Measurements from ENCODE around the gene MTSS2.

Gene MTSS2

GRCh38 chr16:70688246-70688742 lies 2.4 kb upstream of the MTSS2 start:
- no peak for TF ChIP-seq EZH2phosphoT487 (IDR thresholded peaks at IDR 0.05; ENCODE audit: low read depth)
- TF ChIP-seq CTCF (IDR thresholded peaks at IDR 0.05; ENCODE audit: low read depth, low read length) = no peak
- H3K27me3 ChIP-seq (ENCODE audit: low read depth, low read length) = no peaks in the 10 kb centered on the region
- H3K9me3 ChIP-seq (ENCODE audit: insufficient read depth, low read length) = no peaks in the 10 kb centered on the region
- H3K4me1 ChIP-seq (ENCODE audit: low read length) = no peaks in the 10 kb centered on the region
- no peak overlapping the region for H3K4me3 ChIP-seq (ENCODE audit: low read length)
- no peaks in the 10 kb centered on the region for H3K36me3 ChIP-seq (replicated peaks; ENCODE audit: low read depth, low read length)
- H2AFZ ChIP-seq (ENCODE audit: low read depth, low read length) = no peak overlapping the region
- H3K9ac ChIP-seq (ENCODE audit: low read length) = no peak overlapping the region
- H4K20me1 ChIP-seq (ENCODE audit: insufficient read depth, low read length) = no peaks in the 10 kb centered on the region
- H3K27ac ChIP-seq (ENCODE audit: low read length) = no peak overlapping the region
- H3K79me2 ChIP-seq (ENCODE audit: low read length) = no peaks in the 10 kb centered on the region
- no peak overlapping the region for H3K4me2 ChIP-seq (ENCODE audit: low read length)

GRCh38 chr16:70687671-70688245 lies 1.9 kb upstream of the MTSS2 start:
- Histone ChIP-seq H3K9me3 (ENCODE audit: insufficient read depth, low read length) (no peaks in the 10 kb centered on the region), H3K9ac (ENCODE audit: low read length) (no peak overlapping the region), H3K27ac (ENCODE audit: low read length) (no peak overlapping the region)

GRCh38 chr16:70687102-70687511 lies 1.3 kb upstream of the MTSS2 start:
- Histone ChIP-seq H3K9ac (ENCODE audit: low read length) (no peak overlapping the region), H3K36me3 (replicated peaks; ENCODE audit: low read depth, low read length) (no peaks in the 10 kb centered on the region), H3K27me3 (ENCODE audit: low read depth, low read length) (no peaks in the 10 kb centered on the region), H3K4me1 (ENCODE audit: low read length) (no peaks in the 10 kb centered on the region), H3K4me2 (ENCODE audit: low read length) (no peak overlapping the region), H3K9me3 (ENCODE audit: insufficient read depth, low read length) (no peaks in the 10 kb centered on the region), H4K20me1 (ENCODE audit: insufficient read depth, low read length) (no peaks in the 10 kb centered on the region), H3K79me2 (ENCODE audit: low read length) (no peaks in the 10 kb centered on the region), H3K27ac (ENCODE audit: low read length) (no peak overlapping the region), H2AFZ (ENCODE audit: low read depth, low read length) (no peak overlapping the region), H3K4me3 (ENCODE audit: low read length) (no peak overlapping the region)
- TF ChIP-seq CTCF (IDR thresholded peaks at IDR 0.05; ENCODE audit: low read depth, low read length) (no peak), EZH2phosphoT487 (IDR thresholded peaks at IDR 0.05; ENCODE audit: low read depth) (no peak)

More at GRCh38 chr16:70687671-70688245, 1.9 kb upstream of the MTSS2 start:
- H2AFZ ChIP-seq (ENCODE audit: low read depth, low read length) = no peak overlapping the region
- no peak overlapping the region for H3K4me3 ChIP-seq (ENCODE audit: low read length)
- no peaks in the 10 kb centered on the region for H3K36me3 ChIP-seq (replicated peaks; ENCODE audit: low read depth, low read length)
- TF ChIP-seq EZH2phosphoT487 (IDR thresholded peaks at IDR 0.05; ENCODE audit: low read depth) (no peak), CTCF (IDR thresholded peaks at IDR 0.05; ENCODE audit: low read depth, low read length) (no peak)
- H4K20me1 ChIP-seq (ENCODE audit: insufficient read depth, low read length) = no peaks in the 10 kb centered on the region
- no peaks in the 10 kb centered on the region for H3K27me3 ChIP-seq (ENCODE audit: low read depth, low read length)
- no peaks in the 10 kb centered on the region for H3K4me1 ChIP-seq (ENCODE audit: low read length)
- H3K79me2 ChIP-seq (ENCODE audit: low read length) = no peaks in the 10 kb centered on the region
- H3K4me2 ChIP-seq (ENCODE audit: low read length) = no peak overlapping the region

- Histone ChIP-seq H2AFZ (ENCODE audit: low read depth, low read length) (no peak overlapping the region), H3K79me2 (ENCODE audit: low read length) (no peaks in the 10 kb centered on the region), H3K36me3 (replicated peaks; ENCODE audit: low read depth, low read length) (no peaks in the 10 kb centered on the region), H3K9me3 (ENCODE audit: insufficient read depth, low read length) (no peaks in the 10 kb centered on the region), H3K4me3 (ENCODE audit: low read length) (no peak overlapping the region), H3K27me3 (ENCODE audit: low read depth, low read length) (no peaks in the 10 kb centered on the region), H4K20me1 (ENCODE audit: insufficient read depth, low read length) (no peaks in the 10 kb centered on the region), H3K4me1 (ENCODE audit: low read length) (no peaks in the 10 kb centered on the region), H3K27ac (ENCODE audit: low read length) (no peak overlapping the region), H3K4me2 (ENCODE audit: low read length) (no peak overlapping the region), H3K9ac (ENCODE audit: low read length) (no peak overlapping the region)
- TF ChIP-seq EZH2phosphoT487 (IDR thresholded peaks at IDR 0.05; ENCODE audit: low read depth) (no peak), CTCF (IDR thresholded peaks at IDR 0.05; ENCODE audit: low read depth, low read length) (no peak)
Measured at GRCh38 chr16:70686376-70687101, 686 bp upstream of the MTSS2 start.

All from OCI-LY3 (cell line).